Esophagus squamous epithelium (tissue), 5 donors: ENCODE measurements around the gene ZNF341. TPM values are rescaled to one million over a fixed set of nuclear protein-coding genes. Genes with fewer than 3 reads are reported as not detected.
"Not testable (repeated sequence)": the region's sequence is repeated elsewhere in the genome, so short reads cannot be mapped to it uniquely, and the experiment has no call there.

Experiments
- DNase-seq: peaks from one replicate; lab custom pipeline; 2025; lab: John Stamatoyannopoulos, UW
- H3K27ac ChIP-seq, 4 donors: fragments of 200-600 bp; sonication (generic); one replicate each; pipeline ENCODE4 v1.5.1; 2016 to 2019; ENCODE audit warnings: mild to moderate bottlenecking in 1 of 4
- H3K27me3 ChIP-seq, 4 donors: fragments of 200-600 bp; sonication (generic); 1 replicate in 3 of 4; 2 replicates in 1 of 4; pipeline versions ENCODE4 v1.5.1 to v1.6.0; 2017 to 2021; ENCODE audit warnings: antibody characterized with exemption in 1 of 4
- H3K36me3 ChIP-seq, 3 donors: fragments of 200-600 bp; sonication (generic); one replicate each; pipeline ENCODE4 v1.5.1; 2016 to 2019
- H3K4me1 ChIP-seq, 3 donors: fragments of 200-600 bp; sonication (generic); one replicate each; pipeline ENCODE4 v1.5.1; 2017 to 2019
- H3K4me3 ChIP-seq, 4 donors: fragments of 200-600 bp; sonication (generic); 1 replicate in 3 of 4; 2 replicates in 1 of 4; pipeline ENCODE4 v1.5.1; 2016 to 2019; ENCODE audit warnings: mild to moderate bottlenecking in 2 of 4, moderate library complexity in 1 of 4
- H3K9me3 ChIP-seq, 3 donors: fragments of 200-600 bp; sonication (generic); one replicate each; pipeline ENCODE4 v1.5.1; 2016 to 2019
- POLR2A ChIP-seq, 4 donors: fragments of 450-650 bp; IDR thresholded peaks; one replicate each; pipeline ENCODE4 v1.6.1; 2017; ENCODE audit warnings: antibody characterized with exemption in 4 of 4, mild to moderate bottlenecking in 4 of 4, moderate library complexity in 3 of 4
- WGBS, 2 donors: methylation state at CpG; one replicate each; pipeline ENCODE4 v1.1.5; 2018; 5-methylcytosine and 5-hydroxymethylcytosine counted together
- intact Hi-C: fragments of 100-400 bp; cut with DNase I; formaldehyde crosslinking; loops from one replicate; pipeline ENCODE4 v1.15.0; 2022
- total RNA-seq, 4 donors: library from RNA; depleted of rRNA; stranded (reverse); fragments of >200 nt; gene quantifications; one replicate each; pipeline ENCODE4 v1.1.0, GENCODE V29; 2016
- TF ChIP-seq, protein P1 (sequence below), 6 experiments: fragments of 450-650 bp in 4 of 6; fragments of 200-600 bp in 2 of 6; sonication (generic) in 2 of 6; IDR thresholded peaks; one replicate each; pipeline ENCODE4 v1.5.1; 2016 to 2019; ENCODE audit warnings: antibody characterized with exemption in 6 of 6, mild to moderate bottlenecking in 4 of 6, moderate library complexity in 4 of 6
- donor health status: DM: yes; HTN: yes; CAD: no.

ZNF341 gene
- total RNA-seq, 4 donors from 2014 or later: 1.7 to 4.0 (median 3.2) TPM

DNA sequence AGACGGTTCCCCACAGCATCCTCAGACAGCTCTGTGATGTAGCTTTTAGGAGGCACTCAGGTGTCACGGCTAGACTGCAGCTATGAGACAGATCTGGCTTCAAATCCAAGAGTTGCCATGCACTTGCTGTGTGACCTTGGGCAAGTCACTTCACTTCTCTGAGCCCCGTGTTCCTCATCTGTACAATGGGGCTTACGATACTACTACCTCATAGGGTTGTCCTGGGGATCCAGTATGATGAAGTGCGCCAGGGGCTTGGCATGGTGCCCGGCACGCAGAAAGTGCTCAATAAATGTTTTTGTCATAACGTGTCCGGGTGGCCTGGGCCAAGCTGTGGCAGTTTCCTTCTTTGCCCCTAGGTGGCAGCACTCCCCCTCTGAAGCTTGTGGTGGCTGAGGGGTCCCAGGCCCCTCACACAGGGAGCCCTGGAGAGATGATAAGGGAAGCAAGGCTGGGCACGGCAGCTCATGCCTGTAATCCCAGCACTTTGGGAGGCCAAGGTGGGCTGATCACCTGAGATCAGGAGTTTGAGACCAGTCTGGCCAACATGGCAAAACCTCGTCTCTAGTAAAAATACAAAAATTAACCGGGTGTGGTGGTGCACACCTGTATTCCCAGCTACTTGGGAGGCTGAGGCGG, 60.3 kb downstream of the ZNF341 start:
- peaks cover 20 to 93% (median 24%) of the 10 kb centered on the region in 3 donors for H3K4me1 ChIP-seq
- H3K36me3 ChIP-seq: peaks cover 0 to 10% (median 6%) of the 10 kb centered on the region in 3 donors
- no peaks in the 10 kb centered on the region for H3K27me3 ChIP-seq
- H3K4me3 ChIP-seq: no peak overlapping the region
- H3K27ac ChIP-seq: peak overlapping the region in 1 of 4 donors; percentile 5
- intact Hi-C loops: loop anchor here (10.0 kb wide), 1 partner anchor 273 kb away; no protein-coding TSS in a partner anchor
- no peaks in the 10 kb centered on the region for H3K9me3 ChIP-seq
- WGBS, 2 donors: 65 to 84% methylated on average over 6 to 8 of the region's 13 CpGs
- DNase-seq: no peak
- TF ChIP-seq, protein P1, sequence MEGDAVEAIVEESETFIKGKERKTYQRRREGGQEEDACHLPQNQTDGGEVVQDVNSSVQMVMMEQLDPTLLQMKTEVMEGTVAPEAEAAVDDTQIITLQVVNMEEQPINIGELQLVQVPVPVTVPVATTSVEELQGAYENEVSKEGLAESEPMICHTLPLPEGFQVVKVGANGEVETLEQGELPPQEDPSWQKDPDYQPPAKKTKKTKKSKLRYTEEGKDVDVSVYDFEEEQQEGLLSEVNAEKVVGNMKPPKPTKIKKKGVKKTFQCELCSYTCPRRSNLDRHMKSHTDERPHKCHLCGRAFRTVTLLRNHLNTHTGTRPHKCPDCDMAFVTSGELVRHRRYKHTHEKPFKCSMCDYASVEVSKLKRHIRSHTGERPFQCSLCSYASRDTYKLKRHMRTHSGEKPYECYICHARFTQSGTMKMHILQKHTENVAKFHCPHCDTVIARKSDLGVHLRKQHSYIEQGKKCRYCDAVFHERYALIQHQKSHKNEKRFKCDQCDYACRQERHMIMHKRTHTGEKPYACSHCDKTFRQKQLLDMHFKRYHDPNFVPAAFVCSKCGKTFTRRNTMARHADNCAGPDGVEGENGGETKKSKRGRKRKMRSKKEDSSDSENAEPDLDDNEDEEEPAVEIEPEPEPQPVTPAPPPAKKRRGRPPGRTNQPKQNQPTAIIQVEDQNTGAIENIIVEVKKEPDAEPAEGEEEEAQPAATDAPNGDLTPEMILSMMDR (IDR thresholded peaks at IDR 0.05): peak; percentile 56 to 85 (median 72)
- no peak for TF ChIP-seq POLR2A (IDR thresholded peaks at IDR 0.05)

DNA sequence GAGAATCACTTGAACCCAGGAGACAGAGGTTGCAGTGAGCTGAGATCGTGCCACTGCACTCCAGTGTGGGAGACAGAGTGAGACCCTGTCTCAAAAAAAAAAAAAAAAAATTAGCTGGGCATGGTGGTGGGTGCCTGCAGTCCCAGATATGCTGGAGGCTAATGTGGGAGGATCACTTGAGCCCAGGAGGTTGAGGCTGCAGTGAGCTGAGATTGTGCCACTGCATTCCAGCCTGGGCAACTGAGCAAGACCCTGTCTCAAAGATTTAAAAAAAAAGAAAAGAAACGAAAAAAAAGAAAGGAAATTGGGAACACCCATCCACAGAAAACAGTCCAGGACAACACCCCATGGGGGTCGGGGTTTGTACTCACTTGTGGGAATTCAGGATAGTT, 60.8 kb downstream of the ZNF341 start:
- intact Hi-C loops: loop anchor here (10.0 kb wide), 1 partner anchor 272 kb away; no protein-coding TSS in a partner anchor
- peaks cover 20 to 93% (median 24%) of the 10 kb centered on the region in 3 donors for H3K4me1 ChIP-seq
- H3K9me3 ChIP-seq, H3K27me3 ChIP-seq, H3K4me3 ChIP-seq, DNase-seq: not testable (repeated sequence)
- peak overlapping the region in 3 of 4 donors; percentile 24 to 60 (median 45) for H3K27ac ChIP-seq
- WGBS, 2 donors: 62 to 66% methylated on average over 3 of the region's 3 CpGs
- H3K36me3 ChIP-seq: peaks cover 0 to 10% (median 6%) of the 10 kb centered on the region in 3 donors

DNA sequence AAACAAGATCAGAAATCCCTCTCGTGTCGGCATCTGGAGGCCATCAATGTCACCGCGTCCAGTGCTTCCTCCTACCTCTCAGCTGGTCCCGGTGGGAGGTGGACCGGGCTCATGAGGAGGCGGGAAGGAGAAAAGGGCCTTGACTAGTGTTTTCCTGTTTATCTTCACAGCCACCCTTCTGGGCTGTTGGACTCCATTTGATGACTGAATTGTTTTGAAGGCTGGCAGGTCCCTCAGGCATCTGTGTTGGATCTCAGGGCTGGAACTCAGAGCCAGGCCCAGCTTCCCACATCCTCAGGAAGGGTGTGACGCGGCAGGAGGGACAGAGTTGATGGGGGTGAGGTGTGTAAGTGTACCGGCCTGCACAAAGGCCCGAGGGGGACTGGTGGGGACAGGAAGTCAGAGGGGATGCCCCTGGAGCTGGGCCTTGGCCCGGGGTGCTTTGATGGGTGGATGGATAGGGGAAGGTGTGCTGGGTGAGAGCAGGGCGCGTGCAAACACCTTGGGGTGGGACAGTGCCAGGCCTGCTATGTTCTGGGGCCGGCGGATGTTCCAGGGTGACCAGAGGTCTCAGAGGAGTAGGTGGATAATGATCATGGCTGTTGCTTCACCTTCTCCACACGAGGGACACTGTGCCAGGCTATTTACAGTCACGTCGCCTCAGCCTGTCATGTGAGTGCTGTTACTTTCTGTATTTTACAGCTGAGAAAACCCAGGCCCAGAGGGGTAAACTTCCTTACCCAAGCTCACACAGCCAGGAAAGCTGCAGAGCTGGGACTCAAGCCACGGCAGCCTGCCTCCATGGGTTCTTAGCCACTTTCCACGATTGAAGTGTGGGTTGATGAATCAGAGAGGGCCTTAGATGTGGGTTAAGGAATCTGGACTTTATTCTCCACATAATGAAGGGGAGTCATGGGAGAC, 61.5 kb downstream of the ZNF341 start:
- H3K4me1 ChIP-seq: peaks cover 19 to 92% (median 23%) of the 10 kb centered on the region in 3 donors
- intact Hi-C loops: loop anchor here (10.0 kb wide), 1 partner anchor 272 kb away; no protein-coding TSS in a partner anchor
- no peak for DNase-seq

DNA sequence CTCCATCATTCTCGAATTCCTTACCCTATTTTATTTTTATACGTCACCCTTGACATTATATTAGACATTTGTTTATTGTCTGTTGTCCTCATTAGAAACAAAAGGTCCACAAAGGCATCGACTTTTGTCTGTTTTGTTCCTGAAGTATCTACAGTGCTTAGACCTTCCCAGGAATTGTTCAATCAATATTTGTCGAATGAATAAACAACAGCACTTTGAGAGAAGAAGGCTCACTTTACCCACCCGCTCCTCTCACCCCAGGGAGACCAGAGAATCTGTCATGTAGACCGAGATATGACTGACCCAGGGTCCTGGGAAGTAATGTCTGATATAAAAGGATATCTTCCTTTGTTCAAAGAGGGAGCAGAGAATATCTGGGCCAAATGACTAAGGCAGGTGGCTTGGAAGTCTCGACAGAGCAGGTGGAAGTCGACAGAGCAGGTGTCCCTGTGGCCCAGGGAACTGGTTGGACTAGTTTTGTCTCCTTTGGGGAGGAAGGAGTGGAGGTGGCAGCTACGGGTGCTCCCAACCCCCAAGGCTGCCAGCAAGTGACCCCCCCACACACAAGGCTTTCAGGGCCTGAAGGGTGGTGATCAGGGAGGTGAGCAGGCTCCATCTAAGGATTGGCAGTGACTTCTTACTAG, 64.6 kb downstream of the ZNF341 start:
- Histone ChIP-seq H3K4me1 (peaks cover 0 to 66% (median 11%) of the 10 kb centered on the region in 3 donors), H3K27ac (peak overlapping the region; percentile 61 to 84 (median 77)), H3K27me3 (no peaks in the 10 kb centered on the region), H3K36me3 (peaks cover 0 to 2% (median 0%) of the 10 kb centered on the region in 3 donors), H3K4me3 (no peak overlapping the region), H3K9me3 (no peaks in the 10 kb centered on the region)
- WGBS, 2 donors: 38 to 56% methylated on average over 9 of the region's 9 CpGs
- intact Hi-C loops: loop anchor here (10.0 kb wide), 1 partner anchor 268 kb away; no protein-coding TSS in a partner anchor
- no peak for DNase-seq
- no peak for TF ChIP-seq POLR2A (IDR thresholded peaks at IDR 0.05)
- TF ChIP-seq, protein P1 (IDR thresholded peaks at IDR 0.05): no peak

More for the DNA sequence above, 61.5 kb downstream of the ZNF341 start:
- Histone ChIP-seq H3K9me3 (no peaks in the 10 kb centered on the region), H3K4me3 (no peak overlapping the region), H3K36me3 (peaks cover 0 to 10% (median 6%) of the 10 kb centered on the region in 3 donors), H3K27ac (peak overlapping the region in 3 of 4 donors; percentile 24 to 60 (median 45)), H3K27me3 (no peaks in the 10 kb centered on the region)
- no peak for TF ChIP-seq POLR2A (IDR thresholded peaks at IDR 0.05)
- TF ChIP-seq, protein P1 (IDR thresholded peaks at IDR 0.05): no peak
- 63 to 74% methylated on average over 13 to 17 of the region's 21 CpGs for WGBS, 2 donors

DNA sequence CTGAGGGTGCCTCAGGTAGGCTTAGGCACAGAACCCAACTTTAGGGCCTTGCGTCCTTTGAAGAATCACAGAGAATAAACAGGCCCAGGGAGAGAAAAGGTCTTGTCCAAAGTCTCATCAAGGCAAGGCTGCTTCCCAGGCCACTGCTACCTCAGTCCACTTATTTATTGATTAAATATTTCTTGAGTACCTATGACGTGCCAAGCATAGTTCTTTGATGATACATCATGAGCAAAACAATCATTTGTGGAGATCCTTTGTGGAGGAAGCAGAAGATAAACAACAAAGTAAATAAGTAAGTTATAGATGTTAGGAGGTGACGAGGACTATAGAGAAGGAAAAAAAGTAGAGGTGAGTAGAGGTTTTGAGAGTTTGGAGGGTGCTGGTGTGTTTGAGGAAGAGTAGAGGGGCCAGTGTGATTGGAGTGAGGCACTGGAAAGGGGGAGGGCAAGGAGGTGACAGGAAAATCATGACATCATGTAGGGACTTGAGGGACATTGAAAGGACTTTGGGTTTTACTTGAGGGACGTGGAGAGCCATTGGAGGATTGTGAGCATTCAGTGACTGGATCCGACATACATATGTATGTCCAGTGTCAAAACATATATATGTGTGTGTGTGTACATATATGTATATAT, 65.2 kb downstream of the ZNF341 start:
- no peak for DNase-seq
- TF ChIP-seq, protein P1 (IDR thresholded peaks at IDR 0.05): no peak
- no peak for TF ChIP-seq POLR2A (IDR thresholded peaks at IDR 0.05)
- H3K4me1 ChIP-seq: peaks cover 0 to 60% (median 11%) of the 10 kb centered on the region in 3 donors
- H3K4me3 ChIP-seq: no peak overlapping the region
- no peaks in the 10 kb centered on the region for H3K36me3 ChIP-seq
- 81 to 85% methylated on average over 5 of the region's 5 CpGs for WGBS, 2 donors
- no peaks in the 10 kb centered on the region for H3K27me3 ChIP-seq
- no peaks in the 10 kb centered on the region for H3K9me3 ChIP-seq
- peak overlapping the region; percentile 61 to 84 (median 77) for H3K27ac ChIP-seq
- intact Hi-C loops: loop anchor here (10.0 kb wide), 1 partner anchor 268 kb away; no protein-coding TSS in a partner anchor
